ENCODE measurements around the gene KCMF1.

KCMF1 gene

GRCh38 chr2:84980263-84980983 lies 9.5 kb downstream of the KCMF1 start:
- no peak for DNase-seq (ENCODE audit: low read depth)

GRCh38 chr2:84986018-84986417 lies 15.1 kb downstream of the KCMF1 start:
- no peak for DNase-seq (ENCODE audit: low read depth)

- no peak for DNase-seq (ENCODE audit: low read depth)
Measured at GRCh38 chr2:84989422-84989821, 18.5 kb downstream of the KCMF1 start.

GRCh38 chr2:84989927-84990326 lies 19.0 kb downstream of the KCMF1 start:
- DNase-seq (ENCODE audit: low read depth) = no peak

GRCh38 chr2:84991404-84992160 lies 20.6 kb downstream of the KCMF1 start:
- DNase-seq (ENCODE audit: low read depth) = peak; percentile 98

GRCh38 chr2:84995826-84996225 lies 24.9 kb downstream of the KCMF1 start:
- DNase-seq (ENCODE audit: low read depth) = no peak

GRCh38 chr2:84996909-84997308 lies 25.9 kb downstream of the KCMF1 start:
- DNase-seq (ENCODE audit: low read depth) = no peak

GRCh38 chr2:84999553-84999955 lies 28.6 kb downstream of the KCMF1 start:
- no peak for DNase-seq (ENCODE audit: low read depth)

GRCh38 chr2:85001595-85001994 lies 30.6 kb downstream of the KCMF1 start:
- DNase-seq (ENCODE audit: low read depth) = no peak

GRCh38 chr2:85002534-85002933 lies 31.6 kb downstream of the KCMF1 start:
- DNase-seq (ENCODE audit: low read depth) = no peak

- no peak for DNase-seq (ENCODE audit: low read depth)
Measured at GRCh38 chr2:85008252-85008651, 37.3 kb downstream of the KCMF1 start.

GRCh38 chr2:85009019-85009618 lies 38.2 kb downstream of the KCMF1 start:
- no peak for DNase-seq (ENCODE audit: low read depth)

- no peak for DNase-seq (ENCODE audit: low read depth)
Measured at GRCh38 chr2:85010404-85010803, 39.4 kb downstream of the KCMF1 start.

- DNase-seq (ENCODE audit: low read depth) = no peak
Measured at GRCh38 chr2:85011098-85011497, 40.1 kb downstream of the KCMF1 start.

- DNase-seq (ENCODE audit: low read depth) = no peak
Measured at GRCh38 chr2:85011747-85012146, 40.8 kb downstream of the KCMF1 start.

GRCh38 chr2:85012431-85012830 lies 41.5 kb downstream of the KCMF1 start:
- DNase-seq (ENCODE audit: low read depth) = no peak

GRCh38 chr2:85012855-85013254 lies 41.9 kb downstream of the KCMF1 start:
- DNase-seq (ENCODE audit: low read depth) = no peak

- DNase-seq (ENCODE audit: low read depth) = peak; percentile 38
Measured at GRCh38 chr2:85015653-85016360, 44.8 kb downstream of the KCMF1 start.

GRCh38 chr2:85016446-85016845 lies 45.5 kb downstream of the KCMF1 start:
- no peak for DNase-seq (ENCODE audit: low read depth)

- DNase-seq (ENCODE audit: low read depth) = no peak
Measured at GRCh38 chr2:85017411-85018048, 46.6 kb downstream of the KCMF1 start.

- DNase-seq (ENCODE audit: low read depth) = no peak
Measured at GRCh38 chr2:85018049-85018447, 47.1 kb downstream of the KCMF1 start.

- no peak for DNase-seq (ENCODE audit: low read depth)
Measured at GRCh38 chr2:85019121-85019520, 48.2 kb downstream of the KCMF1 start.
